Esophagus muscularis mucosa (tissue), 4 donors: ENCODE data around the gene ADGRV1.

Source experiments
- CTCF ChIP-seq, 3 experiments: fragments of 200-600 bp in 2 of 3; fragments of 450-650 bp in 1 of 3; sonication (generic) in 2 of 3; IDR thresholded peaks; one replicate each; pipeline ENCODE4 v1.5.1; 2017 to 2019; ENCODE audit warnings: antibody characterized with exemption in 3 of 3, mild to moderate bottlenecking in 2 of 3, moderate library complexity in 1 of 3
- EP300 ChIP-seq: sonication (generic); formaldehyde crosslinking; IDR thresholded peaks from one replicate; pipeline ENCODE4 v1.6.1; 2017; ENCODE audit warnings: antibody characterized with exemption
- POLR2A ChIP-seq: fragments of 450-650 bp; IDR thresholded peaks from one replicate; pipeline ENCODE4 v1.6.1; 2017; ENCODE audit warnings: antibody characterized with exemption, moderate library complexity, mild to moderate bottlenecking, low read depth
- POLR2AphosphoS5 ChIP-seq, 2 donors: sonication (generic); formaldehyde crosslinking; IDR thresholded peaks; one replicate each; pipeline ENCODE4 v1.6.1; 2017; ENCODE audit warnings: antibody characterized with exemption in 2 of 2

GRCh38 chr5:90865180-90865579 is 306.6 kb downstream of the ADGRV1 start:
- no peak for TF ChIP-seq CTCF (IDR thresholded peaks at IDR 0.05)
- no peak for TF ChIP-seq EP300
- TF ChIP-seq POLR2A: no peak
- no peak for TF ChIP-seq POLR2AphosphoS5 (IDR thresholded peaks at IDR 0.05)
